Nephron progenitor cell (in vitro differentiated cells): ENCODE data around the gene TFEB.

Source experiments
- DNase-seq: peaks from one replicate; pipeline ENCODE4 v3.0.0; 2021
- H3K27ac Mint-ChIP-seq: 2 replicates; pipeline ENCODE4 v1.8.0; 2021; ENCODE audit warnings: mild to moderate bottlenecking, moderate library complexity, mixed read lengths
- H3K27me3 Mint-ChIP-seq: 2 replicates; pipeline ENCODE4 v1.8.0; 2021; ENCODE audit warnings: mild to moderate bottlenecking, low read depth, mixed read lengths; ENCODE audit not compliant: poor library complexity
- H3K36me3 Mint-ChIP-seq: 2 replicates; pipeline ENCODE4 v1.8.0; 2021; ENCODE audit warnings: low read depth, mixed read lengths
- H3K4me1 Mint-ChIP-seq: 2 replicates; pipeline ENCODE4 v1.8.0; 2021; ENCODE audit warnings: mixed read lengths
- H3K4me3 Mint-ChIP-seq: 2 replicates; pipeline ENCODE4 v1.8.0; 2021; ENCODE audit warnings: mild to moderate bottlenecking, moderate library complexity, mixed read lengths
- H3K9me3 Mint-ChIP-seq: 2 replicates; pipeline ENCODE4 v1.8.0; 2021; ENCODE audit warnings: mild to moderate bottlenecking, moderate library complexity, mixed read lengths
- CTCF ChIP-seq: fragments of 200-600 bp; sonication (generic); IDR thresholded peaks from 2 replicates; pipeline ENCODE4 v1.5.0; 2021; ENCODE audit warnings: antibody characterized with exemption

The TFEB gene

GRCh38 chr6:41655646-41656001 is 79.8 kb downstream of the TFEB start:
- TF ChIP-seq CTCF: no peak
- no peak overlapping the region for H3K4me3 Mint-ChIP-seq
- H3K9me3 Mint-ChIP-seq: no peaks in the 10 kb centered on the region
- H3K36me3 Mint-ChIP-seq: peaks cover 16% of the 10 kb centered on the region
- H3K27ac Mint-ChIP-seq: peak overlapping the region; percentile 75
- H3K4me1 Mint-ChIP-seq: peaks cover 84% of the 10 kb centered on the region
- H3K27me3 Mint-ChIP-seq: peaks cover 5% of the 10 kb centered on the region
- DNase-seq: no peak

GRCh38 chr6:41655176-41655575 is 80.2 kb downstream of the TFEB start:
- Mint-ChIP-seq H3K36me3 (peaks cover 21% of the 10 kb centered on the region), H3K4me1 (peaks cover 84% of the 10 kb centered on the region), H3K27ac (peak overlapping the region; percentile 75), H3K4me3 (peak overlapping the region; percentile 18), H3K9me3 (no peaks in the 10 kb centered on the region), H3K27me3 (peaks cover under 1% of the 10 kb centered on the region)
- no peak for DNase-seq
- TF ChIP-seq CTCF: no peak

DNA sequence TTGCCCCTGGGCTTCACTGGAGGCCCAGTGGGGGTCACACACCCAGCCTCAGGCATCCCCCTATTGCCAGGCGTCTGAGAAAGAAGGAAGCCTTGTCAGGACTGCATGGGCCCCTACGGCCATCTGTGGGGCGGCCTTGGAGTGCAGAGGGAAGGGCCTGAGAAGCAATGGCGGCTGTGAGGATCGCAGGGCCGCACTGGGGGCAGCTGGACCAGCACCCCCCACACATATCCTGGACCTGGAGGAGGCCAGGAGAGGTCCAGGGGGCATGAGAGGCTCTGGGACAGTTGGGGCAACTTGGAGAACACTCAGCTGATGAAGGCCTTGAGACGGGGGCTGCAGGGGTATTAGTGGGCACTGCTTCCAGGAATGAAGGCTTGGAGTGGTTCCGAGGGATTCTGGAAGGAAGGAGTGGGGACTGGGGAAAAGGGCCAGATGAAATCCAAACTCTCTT is 80.7 kb downstream of the TFEB start:
- Mint-ChIP-seq H3K9me3 (no peaks in the 10 kb centered on the region), H3K27ac (peak overlapping the region; percentile 90), H3K4me3 (peak overlapping the region; percentile 18), H3K4me1 (peaks cover 81% of the 10 kb centered on the region), H3K27me3 (no peaks in the 10 kb centered on the region), H3K36me3 (peaks cover 24% of the 10 kb centered on the region)
- no peak for TF ChIP-seq CTCF
- DNase-seq: no peak

- H3K9me3 Mint-ChIP-seq: no peaks in the 10 kb centered on the region
- H3K4me1 Mint-ChIP-seq: peaks cover 82% of the 10 kb centered on the region
- H3K27ac Mint-ChIP-seq: peak overlapping the region; percentile 90
- no peak for TF ChIP-seq CTCF
- peaks cover 29% of the 10 kb centered on the region for H3K36me3 Mint-ChIP-seq
- no peak overlapping the region for H3K4me3 Mint-ChIP-seq
- H3K27me3 Mint-ChIP-seq: no peaks in the 10 kb centered on the region
- DNase-seq: no peak
These were observed 81.2 kb downstream of the TFEB start for GRCh38 chr6:41654151-41654697.

GRCh38 chr6:41653691-41654090 is 81.7 kb downstream of the TFEB start:
- no peak for DNase-seq
- Mint-ChIP-seq H3K27me3 (no peaks in the 10 kb centered on the region), H3K27ac (no peak overlapping the region), H3K9me3 (no peaks in the 10 kb centered on the region), H3K4me1 (peaks cover 83% of the 10 kb centered on the region), H3K36me3 (peaks cover 33% of the 10 kb centered on the region), H3K4me3 (no peak overlapping the region)
- TF ChIP-seq CTCF: no peak

DNA sequence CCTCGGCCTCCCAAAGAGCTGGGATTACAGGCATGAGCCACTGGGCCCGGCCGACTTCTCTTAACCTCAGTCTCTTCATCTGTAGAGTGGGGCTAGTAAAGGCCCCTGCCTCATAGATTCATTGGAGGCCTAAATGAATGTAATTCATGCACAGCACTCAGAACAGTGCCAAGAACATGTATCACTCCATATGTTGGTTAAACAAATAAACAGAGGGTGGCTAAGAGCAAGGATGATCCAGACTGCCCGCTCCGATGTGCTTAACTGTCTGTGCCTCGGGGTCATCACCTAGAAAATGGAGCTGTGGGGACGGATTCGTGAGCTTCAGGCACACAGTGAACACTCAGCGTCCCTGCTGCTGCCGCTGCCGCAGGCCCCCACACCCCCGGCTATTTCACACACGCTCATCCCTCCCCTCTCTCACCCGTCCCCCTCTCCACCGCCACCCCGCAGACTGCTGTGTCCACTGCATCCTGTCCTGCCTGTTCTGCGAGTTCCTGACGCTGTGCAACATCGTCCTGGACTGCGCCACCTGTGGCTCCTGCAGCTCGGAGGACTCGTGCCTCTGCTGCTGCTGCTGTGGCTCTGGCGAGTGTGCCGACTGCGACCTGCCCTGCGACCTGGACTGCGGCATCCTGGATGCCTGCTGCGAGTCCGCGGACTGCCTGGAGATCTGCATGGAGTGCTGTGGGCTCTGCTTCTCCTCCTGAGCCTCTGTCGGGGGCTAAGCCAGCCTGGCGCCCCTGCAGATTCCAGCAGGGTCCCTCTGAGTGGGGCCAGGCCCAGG is 82.3 kb downstream of the TFEB start:
- H3K27me3 Mint-ChIP-seq: no peaks in the 10 kb centered on the region
- no peak overlapping the region for H3K4me3 Mint-ChIP-seq
- no peak for DNase-seq
- no peaks in the 10 kb centered on the region for H3K9me3 Mint-ChIP-seq
- H3K27ac Mint-ChIP-seq: peak overlapping the region; percentile 69
- peaks cover 83% of the 10 kb centered on the region for H3K4me1 Mint-ChIP-seq
- TF ChIP-seq CTCF: no peak
- peaks cover 39% of the 10 kb centered on the region for H3K36me3 Mint-ChIP-seq
